Inflammatory macrophage (primary cell): ENCODE measurements around the gene ZNF391.
A peak's percentile ranks its signal among the peaks of the same experiment; 100 is the strongest.
"Not testable (repeated sequence)": the region's sequence is repeated elsewhere in the genome, so short reads cannot be mapped to it uniquely, and the experiment has no call there.

Experiments used
- DNase-seq, 2 donors: peaks; one replicate each; pipeline ENCODE4 v3.0.0-alpha.2; 2020 to 2022
- total RNA-seq, 18 experiments: gene quantifications; one replicate each; lab custom pipeline; 2026; ENCODE audit warnings: mixed read lengths in 6 of 18, inconsistent platforms in 2 of 18; lab: John Stamatoyannopoulos, UW

ZNF391 gene
- total RNA-seq = 0 to 0.62 (median 0.24) reads per million in 18 experiments

DNA sequence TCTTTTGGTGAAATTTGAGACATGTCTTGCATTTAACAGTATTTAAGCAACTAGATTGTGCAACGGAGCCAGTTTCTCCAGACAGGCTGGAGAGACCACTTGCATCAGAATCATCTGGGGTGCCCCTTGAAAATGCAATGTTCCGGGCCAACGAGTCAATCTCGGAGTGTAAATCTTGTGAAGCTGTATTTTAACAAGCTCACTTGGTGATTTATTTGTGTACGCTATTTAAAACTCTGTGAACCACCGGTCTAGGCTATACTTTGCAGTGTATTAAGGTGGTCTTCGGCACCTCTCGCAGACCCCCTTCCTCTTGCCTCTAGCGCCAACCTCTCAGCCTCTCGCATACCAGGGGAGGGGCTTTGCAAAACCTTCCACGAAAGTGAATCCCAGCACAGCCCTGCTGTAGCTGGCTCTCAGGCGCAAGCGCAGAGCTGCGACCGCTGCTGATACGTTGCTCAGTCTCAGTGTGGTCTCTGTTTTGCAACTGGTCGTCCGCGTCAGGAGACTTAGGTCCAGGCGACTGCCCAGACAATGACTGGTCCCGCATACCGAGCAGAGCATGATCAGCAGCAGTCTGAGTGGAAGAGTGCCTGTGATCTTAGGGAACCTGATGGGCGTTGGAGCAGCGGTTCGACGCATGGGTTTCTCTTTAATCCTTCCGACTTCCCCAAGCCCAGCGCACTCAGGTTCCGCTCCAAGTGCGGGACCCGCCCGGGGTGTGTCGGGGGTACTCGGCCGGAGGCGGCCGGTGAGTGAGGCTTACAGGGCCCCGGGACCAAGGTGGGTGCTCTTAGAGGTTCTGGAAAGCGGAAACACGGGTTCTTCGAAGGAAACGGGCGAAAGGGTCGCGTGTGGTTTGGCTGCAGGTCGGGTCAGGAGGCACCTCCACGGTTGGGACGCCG lies at the start of gene ZNF391:
Gene ZNF391, plus strand, starts transcription at position 467 of the 905 bp plus-strand sequence. CDS start 11,612 bp downstream, outside the sequence.
- peak; percentile 66 for DNase-seq

DNA sequence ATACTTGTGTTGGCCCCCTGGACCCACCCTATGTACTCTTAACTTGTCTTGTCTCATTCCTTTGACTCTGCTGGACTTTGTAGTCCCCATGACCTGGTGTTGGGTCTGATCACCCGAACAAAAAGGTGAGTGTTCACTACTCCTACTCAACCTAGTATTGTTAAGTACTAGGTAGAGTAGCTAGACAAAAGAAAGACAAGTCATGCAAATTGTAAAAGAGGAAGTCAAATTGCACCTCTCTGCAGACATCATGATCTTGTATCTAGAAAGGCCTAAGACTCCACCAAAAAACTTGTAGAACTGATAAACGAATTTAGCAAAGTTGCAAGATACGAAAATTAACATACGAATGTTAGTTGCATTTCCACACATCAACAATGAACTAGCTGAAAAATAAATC lies 35.7 kb upstream of the ZNF391 start:
- no peak for DNase-seq

DNA sequence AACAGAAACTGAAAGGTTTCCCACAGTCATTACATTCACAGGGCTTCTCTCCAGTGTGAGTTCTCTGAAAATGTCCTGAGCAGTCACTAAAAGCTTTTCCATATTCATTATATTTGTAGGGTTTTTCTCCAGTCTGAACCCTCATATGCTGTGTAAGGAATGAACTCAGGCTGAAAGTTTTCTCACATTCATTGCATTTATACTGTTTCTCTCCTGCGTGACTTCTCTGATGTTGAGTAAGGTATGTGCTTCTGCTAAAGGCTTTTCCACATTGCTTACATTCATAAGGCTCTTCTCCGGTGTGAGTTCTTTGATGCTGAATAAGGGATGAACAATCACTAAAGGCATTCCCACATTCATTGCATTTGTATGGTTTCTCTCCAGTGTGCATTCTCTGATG lies 29.8 kb upstream of the ZNF391 start:
- no peak for DNase-seq

DNA sequence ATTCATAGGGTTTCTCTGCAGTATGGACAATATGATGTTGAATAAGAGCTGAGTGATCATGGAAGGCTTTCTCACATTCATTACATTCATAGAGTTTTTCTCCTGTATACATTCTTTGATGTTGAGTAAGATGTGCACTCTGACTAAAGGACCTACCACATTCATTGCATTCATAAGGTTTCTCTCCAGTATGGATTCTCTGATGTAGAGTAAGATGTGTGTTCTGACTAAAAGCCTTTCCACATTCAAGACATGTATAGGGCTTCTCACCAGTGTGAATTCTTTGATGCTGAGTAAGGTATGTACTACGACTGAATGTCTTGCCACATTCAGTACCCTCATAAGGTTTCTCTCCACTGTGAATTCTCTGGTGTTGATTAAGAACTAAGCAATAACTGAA lies 29.3 kb upstream of the ZNF391 start:
- no peak for DNase-seq

DNA sequence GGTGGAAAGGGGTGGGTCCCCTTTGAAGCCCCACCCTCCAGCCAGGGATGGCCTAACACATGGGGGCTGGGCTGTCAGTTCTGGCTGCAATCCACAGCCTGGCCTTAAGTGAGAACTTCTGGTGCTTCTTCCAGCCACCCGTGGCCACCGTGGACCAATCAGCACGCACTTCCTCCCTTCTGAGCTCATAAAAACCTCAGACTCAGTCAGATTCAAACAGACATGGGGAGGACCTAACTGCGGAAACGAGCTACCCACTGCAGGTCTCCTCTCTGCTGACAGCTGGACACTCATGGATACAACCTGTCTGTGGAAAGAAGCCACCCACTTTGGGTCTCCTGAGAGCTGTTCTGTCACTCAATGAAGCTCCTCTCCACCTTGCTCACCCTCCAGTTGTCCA lies 20.4 kb upstream of the ZNF391 start:
- no peak for DNase-seq

DNA sequence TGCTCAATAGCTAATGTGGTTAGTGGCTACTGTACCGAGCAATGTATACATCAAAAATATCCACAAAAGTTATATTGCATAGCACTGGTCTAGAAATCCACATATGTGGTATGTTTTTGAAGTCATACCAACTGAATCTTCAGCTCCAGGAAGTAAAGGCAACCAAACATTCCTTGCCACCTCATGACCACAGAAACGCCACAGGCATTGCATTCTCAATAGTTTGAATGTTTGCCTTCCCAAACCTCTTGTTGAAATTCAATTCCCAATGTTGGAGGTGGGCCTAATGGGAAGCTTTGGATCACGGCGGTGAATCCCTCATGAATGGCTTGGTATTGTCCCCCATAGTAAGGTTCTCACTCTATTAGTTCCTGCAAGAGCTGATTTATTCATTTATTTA lies 18.2 kb upstream of the ZNF391 start:
- DNase-seq = no peak

DNA sequence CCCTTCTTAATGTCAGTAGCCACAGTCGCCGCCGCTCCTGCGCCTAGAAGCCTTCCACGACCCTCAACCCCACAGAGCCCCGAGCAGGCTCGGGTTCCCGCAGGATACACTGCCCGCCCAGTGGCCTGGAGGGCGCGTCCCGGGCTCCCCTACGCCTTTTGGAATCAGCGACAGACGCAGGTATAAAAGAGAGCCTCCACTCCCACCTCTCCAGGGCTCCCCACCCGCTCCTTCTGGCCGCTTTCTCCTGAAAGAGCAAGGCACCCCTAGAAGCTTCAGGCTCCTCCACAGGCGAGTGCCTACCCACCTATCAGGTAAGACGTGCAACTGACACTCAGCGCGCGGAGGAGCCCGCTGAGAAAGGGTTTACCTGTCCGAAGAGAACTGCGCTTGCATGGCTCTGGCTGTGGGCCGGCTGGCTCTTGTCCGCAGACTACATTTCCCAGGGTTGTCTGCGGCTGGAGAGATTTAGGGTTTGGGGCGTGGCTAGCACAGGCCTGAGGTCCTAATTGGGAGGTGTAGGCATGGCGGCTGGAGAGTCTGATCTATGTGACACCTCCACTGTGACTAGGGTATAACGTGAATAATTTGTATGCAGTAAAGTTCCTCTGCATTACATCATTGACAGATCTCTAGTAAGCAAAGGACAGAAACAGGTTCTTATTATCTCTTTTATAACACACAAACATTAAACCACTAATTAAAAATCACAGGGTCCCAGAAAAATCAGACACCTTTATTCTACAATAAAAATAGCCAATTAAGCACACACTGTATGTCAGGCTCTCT lies 13.5 kb upstream of the ZNF391 start:
- DNase-seq = peak; percentile 28 to 37

DNA sequence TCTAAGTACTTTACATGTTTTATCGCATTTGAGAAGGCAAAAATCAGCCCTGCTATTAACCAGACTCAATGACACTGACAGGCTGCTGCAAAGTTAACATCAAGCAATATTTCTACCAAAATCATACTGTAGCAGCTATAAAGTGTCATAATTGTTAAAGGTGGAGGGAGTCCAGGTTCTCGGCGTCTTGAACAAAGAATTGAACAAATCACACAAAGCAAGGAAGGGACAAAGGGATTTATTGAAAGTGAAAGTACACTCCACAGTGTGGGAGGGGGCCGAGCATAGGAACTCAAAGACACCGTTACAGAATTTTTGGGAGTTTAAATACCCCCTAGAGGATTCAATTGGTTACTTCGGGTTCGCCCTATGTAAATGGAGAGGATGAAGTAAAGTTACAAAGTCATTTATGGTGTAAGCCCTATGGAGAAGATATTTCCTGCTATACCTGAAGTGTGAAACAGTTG lies 12.9 kb upstream of the ZNF391 start:
- DNase-seq = no peak

DNA sequence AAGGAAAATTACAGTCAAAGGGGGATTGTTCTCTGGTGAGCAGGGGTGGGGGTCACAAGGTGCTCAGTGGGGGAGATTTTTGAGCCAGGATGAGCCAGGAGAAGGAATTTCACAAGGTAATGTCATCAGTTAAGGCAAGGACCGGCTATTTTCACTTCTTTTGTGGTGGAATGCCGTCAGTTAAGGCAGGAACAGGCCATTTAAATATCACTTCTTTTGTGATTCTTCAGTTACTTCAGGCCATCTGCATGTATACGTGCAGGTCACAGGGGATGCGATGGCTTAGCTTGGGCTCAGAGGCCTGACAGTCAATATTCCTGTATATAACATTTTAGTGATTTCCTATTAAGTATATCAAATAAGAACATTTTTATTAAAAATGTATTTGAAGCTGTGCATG lies 10.2 kb upstream of the ZNF391 start:
- not testable (repeated sequence) for DNase-seq

DNA sequence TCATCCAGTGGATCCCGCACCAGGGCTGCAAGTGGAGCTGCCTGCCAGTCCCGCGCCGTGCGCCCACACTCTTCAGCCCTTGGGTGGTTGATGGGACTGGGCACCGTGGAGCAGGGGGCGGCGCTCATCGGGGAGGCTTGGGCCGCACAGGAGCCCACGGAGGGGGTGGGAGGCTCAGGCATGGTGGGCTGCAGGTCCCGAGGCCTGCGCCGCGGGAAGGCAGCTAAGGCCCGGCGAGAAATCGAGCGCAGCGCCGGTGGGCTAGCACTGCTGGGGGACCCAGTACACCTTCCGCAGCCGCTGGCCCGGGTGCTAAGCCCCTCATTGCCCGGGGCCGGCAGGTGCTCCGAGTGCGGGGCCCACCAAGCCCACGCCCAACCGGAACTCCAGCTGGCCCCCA lies 7.6 kb upstream of the ZNF391 start:
- not testable (repeated sequence) for DNase-seq

DNA sequence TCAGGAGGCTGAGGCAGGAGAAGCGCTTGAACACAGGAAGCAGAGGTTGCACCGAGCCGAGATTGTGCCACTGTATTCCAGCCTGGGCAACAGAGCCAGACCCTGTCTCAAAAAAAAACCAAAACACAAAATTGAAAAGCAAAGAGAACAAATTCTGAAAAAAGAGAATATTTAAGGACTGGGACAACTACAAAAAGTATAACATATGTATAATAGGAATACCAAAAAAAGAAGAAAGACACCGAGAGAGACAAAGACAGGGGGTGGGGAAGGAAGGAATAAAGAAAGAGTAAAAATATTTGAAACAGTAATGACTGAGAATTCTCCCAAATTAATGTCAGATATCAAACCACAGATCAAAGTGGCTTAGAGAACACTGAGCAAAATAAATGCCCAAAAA lies 5.5 kb upstream of the ZNF391 start:
- DNase-seq = no peak

DNA sequence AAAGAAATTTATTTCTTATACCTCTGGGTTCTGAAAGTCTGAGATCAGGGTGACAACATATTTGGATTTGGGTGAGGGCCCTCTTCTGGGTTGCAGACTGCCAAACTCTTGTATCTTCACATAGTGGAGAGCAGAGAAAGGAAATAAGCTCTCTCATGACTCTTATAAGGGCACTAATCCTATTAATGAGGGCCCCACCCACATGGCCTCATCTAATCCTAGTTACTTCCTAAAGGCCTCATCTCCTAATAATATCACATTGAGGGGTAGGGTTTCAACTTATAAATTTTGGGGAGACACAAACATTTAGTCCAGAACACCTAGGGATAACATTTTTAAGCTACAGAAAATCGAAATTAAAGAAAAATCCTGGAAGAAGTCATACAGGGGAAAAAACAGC lies 5.1 kb upstream of the ZNF391 start:
- DNase-seq = no peak

DNA sequence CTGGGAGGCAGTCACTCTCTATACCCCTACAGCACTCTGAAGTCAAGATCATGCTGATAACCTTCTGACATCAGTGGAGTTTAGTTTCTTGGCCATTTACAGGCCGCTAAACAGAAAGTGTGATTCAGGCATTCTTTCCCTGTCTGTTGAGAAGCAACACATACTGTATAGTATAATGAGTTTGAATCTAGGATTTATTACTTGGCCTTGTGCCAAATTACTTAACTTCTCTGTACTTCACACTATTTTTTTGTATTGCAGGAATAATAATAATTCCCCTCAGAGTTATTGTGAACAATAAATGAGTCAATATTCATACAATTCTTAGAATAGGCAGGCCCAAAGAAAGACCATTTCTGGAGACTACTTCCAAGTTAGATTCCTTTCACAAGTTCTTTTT lies 4.1 kb downstream of the ZNF391 start:
- DNase-seq = no peak

DNA sequence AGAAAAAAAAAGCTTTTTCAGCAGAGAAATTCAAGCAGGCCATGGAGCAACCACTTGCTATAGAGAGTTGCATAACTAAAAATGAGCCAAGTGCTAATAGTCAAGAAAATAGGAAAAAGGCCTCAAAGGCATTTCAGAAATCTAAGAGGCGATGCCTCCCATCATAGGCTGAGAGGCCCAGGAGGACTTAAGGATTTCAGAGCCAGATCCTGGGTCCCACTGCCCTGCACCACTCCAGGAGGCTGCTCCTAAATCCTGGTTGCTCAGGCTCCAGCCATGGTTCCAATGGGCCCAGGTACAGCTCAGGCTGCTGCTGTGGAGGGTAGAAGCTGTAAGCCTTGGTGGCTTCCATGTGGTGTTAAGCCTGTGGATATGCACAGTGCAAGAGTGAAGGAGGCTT lies 5.5 kb downstream of the ZNF391 start:
- no peak for DNase-seq

DNA sequence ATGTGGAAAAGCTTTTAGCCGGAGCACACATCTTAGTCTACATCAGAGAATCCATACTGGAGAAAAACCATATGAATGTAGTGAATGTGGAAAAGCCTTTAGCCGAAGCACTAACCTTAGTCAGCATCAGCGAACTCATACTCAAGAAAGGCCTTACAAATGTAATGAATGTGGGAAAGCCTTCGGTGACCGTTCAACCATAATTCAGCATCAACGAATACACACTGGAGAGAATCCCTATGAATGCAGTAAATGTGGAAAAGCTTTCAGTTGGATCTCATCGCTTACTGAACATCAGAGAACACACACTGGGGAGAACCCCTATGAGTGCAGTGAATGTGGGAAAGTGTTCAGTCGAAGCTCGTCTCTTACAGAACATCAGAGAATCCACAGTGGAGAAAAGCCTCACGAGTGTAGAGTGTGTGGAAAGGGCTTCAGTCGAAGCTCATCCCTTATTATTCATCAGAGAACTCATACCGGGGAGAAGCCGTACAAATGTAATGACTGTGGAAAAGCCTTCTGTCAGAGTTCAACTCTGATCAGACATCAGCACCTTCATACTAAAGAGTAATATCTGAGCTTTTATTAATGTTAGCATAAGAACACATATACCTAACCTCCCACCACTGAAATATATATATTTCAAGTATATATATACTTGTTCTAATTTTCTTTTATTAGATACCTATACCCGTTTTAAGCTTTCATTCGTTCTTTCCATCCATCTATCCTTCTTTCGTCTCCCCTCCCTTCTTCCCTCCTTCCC lies 12.5 kb downstream of the ZNF391 start:
- no peak for DNase-seq

DNA sequence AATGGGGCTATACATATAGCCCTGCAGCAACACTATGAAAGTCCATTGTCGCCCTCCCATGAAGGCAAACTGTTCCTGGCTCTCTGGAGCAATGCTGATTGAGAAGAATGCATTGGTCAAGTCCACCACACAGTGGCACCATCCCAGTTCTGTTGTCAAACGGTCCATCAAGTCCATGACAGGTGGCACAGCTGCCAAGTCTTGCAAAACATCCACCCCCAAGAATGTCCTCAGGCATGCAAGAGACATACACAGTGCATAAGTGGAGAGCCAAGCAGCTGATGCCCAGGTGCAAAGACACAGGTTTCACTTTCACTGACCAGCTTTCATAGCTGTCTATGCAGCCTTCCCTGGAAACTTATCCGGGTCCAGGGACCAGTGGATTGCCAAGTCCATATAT lies 17.5 kb downstream of the ZNF391 start:
- DNase-seq = no peak

DNA sequence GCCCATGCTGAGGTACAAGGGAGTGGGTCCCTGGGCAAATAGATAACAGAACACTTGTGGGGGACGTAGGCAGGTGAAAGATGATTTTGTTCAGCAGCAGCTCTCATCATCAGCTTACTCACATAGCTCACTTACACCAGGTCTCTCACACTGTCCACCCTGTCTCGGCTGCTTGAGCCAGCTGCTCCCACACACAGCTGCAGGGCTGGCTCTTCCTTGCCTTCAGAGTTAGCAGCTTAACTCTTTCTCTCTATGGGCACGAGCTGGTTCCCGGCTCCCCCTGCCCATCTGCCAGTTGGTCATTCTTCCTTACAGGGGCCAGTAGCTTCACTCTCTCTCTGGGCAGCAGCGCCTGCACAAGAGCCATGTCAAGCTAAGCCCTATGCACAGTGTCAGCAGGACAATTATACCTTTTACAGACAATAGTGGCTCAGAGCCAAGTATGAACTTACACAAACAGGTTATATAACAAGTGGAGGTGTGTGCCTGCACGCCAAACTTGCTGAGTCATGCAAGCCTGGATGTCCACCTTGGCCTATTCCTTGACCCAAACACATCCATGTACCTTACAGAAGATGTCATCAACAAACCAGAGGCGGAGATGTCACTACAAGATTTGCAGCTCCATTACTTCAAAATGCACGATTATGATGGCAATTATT lies 18.7 kb downstream of the ZNF391 start:
- DNase-seq = no peak

DNA sequence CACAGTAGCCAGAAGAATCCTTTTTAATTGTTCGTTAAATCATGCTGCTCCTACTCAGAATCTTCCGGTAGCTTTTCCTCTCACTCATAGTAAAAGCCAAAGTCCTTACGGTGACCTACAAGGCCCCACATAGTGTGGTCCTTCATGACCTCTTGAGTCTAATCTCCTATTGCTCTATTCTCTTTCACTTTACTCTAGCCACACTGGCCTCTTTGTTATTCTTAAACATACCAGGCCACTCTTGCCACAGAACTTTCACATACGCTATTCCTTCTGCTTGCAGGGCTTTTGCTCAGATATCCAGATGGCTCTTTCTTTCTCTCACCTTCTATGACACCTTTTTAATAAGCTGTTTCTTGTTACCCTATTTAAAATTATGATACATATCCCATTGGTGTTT lies 25.7 kb downstream of the ZNF391 start:
- no peak for DNase-seq

DNA sequence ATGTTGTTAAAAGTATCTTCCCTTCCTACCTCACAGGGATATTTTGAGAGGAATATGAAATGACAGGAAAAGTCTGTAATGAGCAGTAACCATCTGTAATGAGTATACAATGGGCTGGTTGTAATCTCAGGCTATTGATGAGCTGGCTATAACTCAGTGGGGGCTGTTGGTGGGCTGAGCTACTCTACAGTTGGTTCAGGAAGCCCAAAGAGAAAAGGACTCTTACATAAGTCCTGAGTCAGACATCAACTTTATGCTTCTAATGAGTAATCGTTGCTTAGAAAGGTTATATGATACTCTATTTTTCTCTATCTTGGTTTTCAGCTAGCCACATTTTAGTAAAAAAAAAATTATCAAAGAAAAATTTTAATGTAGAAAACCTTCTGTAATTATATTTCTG lies 26.4 kb downstream of the ZNF391 start:
- no peak for DNase-seq

DNA sequence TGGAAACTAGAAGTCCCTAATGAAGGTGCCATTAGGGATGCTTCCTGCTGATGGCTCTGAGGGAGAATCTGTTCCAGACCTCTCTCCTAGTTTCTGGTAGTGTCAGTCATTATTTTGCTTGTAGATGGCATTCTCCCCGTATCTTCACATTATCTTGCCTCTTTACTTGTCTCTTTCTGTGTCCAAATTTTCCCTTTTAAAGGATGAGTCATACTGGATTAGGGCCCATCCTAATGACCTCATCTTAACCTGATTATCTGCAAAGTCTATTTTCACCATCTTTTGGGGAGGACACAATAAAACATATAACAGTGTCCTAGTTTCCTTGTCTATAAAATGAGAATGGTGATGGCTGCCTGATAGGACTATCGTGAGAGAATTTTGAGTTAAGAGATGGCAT lies 27.3 kb downstream of the ZNF391 start:
- DNase-seq = no peak

DNA sequence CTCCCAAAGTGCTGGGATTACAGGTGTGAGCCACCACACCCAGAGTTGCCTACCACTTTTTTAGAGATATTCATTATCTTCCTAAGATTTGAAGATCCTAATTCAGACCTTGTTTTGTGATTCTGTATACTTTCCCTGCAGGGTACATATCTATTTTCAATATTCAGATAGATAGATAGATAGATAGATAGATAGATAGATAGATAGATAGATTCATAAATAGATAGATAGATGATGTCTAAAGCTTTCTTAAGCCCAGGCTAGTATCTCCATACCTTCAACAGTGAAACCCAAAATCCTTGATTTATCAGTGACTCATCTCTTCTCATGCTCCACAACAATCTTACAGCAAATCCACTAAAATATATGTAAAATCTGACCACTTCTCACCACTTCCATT lies 30.8 kb downstream of the ZNF391 start:
- DNase-seq = no peak

DNA sequence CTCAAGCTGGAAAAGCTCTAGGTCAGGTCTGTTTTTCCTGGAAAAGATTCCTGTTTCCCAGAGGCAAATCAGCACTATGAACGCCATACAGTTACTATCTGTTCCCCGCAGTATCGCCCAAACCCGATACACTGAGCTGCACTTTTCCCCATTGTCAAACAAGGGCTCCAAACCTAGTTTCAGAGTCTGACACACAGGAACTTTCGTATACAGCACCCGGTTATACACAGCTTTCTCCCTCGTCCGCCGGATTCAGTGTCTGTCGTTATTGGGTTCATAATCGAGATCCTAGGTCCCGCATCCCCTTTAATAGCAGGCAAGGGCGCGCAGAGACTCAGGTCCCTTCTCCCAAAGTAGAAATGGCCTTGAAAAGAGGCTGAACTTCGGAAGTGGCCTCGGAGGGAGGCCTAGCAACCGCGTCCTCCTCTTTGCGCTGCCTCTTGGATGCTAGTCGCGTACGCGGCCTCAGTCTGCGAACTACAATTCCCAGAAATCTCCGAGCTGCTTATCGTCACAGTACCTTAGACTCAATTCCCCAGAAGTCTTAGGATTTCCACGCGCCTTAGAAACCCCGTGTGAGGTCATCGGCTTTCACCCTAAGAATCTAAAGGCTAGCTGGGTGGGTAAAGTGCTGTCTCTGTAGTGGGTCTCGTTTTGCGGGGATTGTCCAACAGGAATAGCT lies 34.2 kb downstream of the ZNF391 start:
- DNase-seq = no peak
